GM19099 (cell line): ENCODE results near the gene CPA5.

Experiments used
- POLR2A ChIP-seq: IDR thresholded peaks from 3 replicates; pipeline ENCODE4 v1.6.1; 2011; ENCODE audit warnings: low read depth; ENCODE audit not compliant: insufficient read length; ENCODE audit errors: extremely low read depth

The CPA5 gene

GRCh38 chr7:130410868-130411541 lies 66.4 kb downstream of the CPA5 start:
- TF ChIP-seq POLR2A: no peak

DNA sequence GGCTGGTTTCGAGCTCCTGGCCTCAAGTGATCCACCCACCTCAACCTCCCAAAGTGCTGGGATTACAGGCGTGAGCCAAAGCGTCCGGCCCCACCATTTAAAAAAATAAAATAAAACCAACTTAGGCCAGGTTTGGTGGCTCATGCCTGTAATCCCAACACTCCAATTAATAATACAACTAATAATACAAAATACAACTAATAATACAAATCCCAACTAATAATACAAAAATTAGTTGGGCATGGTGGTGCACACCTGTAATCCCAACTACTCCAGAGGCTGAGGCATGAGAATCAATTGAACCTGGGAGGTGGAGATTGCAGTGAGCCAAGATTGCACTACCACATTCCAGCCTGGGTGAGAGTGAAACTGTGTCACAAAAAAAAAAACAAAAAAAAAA lies 68.6 kb downstream of the CPA5 start:
- TF ChIP-seq POLR2A: no peak

DNA sequence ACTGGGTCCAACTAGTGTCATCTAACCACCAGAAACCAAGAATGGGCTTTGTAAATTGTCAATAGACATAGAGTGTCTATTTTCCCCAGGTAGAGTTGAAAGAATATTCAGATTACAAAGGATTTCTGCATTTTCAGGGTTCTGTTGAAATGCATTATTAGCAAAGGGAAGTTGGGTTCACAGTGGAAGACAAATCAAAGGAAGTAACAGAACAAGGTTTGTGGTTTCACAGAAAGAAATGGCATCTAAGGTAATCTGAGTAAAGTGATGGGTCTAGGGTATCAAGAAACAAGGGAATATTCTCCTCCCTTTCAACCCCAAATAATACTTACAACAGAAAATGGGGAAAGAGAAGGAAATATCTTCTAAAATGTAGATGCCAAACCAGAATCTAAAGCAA lies 70.4 kb downstream of the CPA5 start:
- no peak for TF ChIP-seq POLR2A

GRCh38 chr7:130417213-130417612 lies 72.6 kb downstream of the CPA5 start:
- no peak for TF ChIP-seq POLR2A

- TF ChIP-seq POLR2A: no peak
These were observed 73.7 kb downstream of the CPA5 start for GRCh38 chr7:130418306-130418705.
